ENCODE results near the gene RRP1.

The RRP1 gene

DNA sequence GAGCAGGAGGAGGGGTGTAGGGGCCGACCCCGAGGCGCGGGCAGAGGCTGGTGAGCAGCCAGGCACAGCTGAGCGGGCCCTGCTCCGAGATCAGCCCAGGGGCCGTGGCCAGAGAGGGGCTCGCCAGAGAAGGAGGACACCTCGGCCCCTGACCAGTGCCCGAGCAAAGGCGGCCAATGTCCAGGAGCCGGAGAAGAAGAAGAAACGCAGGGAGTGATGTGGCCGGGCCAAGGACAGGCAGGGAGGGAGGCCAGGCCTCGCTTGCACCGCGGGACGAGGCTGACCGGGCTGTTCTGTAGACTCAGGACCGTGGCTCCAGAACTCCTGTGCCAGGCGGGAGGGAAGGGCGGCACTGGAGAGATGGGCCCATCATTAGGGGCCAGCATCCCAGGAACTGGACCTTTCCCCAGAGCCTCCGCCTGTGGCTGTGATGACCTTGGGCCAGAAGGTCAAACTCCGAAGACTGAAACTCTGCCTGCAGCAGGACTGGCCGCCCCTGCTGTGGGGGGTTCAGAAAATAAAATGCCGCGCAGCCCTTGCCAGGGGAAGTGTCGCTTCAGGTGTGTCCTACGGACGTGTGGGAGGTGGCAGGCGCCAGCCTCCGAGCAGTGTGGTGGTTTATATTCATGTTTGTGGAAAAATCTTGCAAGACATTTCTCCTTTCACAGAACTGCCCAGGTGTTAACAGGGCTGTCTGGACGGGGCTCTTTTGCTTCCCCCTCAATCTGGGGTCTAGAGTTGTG is 14.4 kb downstream of the RRP1 start:
- DNase-seq, result no peak

- no peak for DNase-seq
Measured at GRCh38 chr21:43805275-43805800, 16.0 kb downstream of the RRP1 start.

GRCh38 chr21:43806017-43806710 is 16.8 kb downstream of the RRP1 start:
- no peak for DNase-seq

- no peak for DNase-seq
Measured at GRCh38 chr21:43808367-43808766, 19.0 kb downstream of the RRP1 start.

- DNase-seq, result no peak
Measured at GRCh38 chr21:43808832-43809251, 19.5 kb downstream of the RRP1 start.

- no peak for DNase-seq
Measured at GRCh38 chr21:43809346-43809799, 20.0 kb downstream of the RRP1 start.

GRCh38 chr21:43809853-43810504 is 20.6 kb downstream of the RRP1 start:
- no peak for DNase-seq

DNA sequence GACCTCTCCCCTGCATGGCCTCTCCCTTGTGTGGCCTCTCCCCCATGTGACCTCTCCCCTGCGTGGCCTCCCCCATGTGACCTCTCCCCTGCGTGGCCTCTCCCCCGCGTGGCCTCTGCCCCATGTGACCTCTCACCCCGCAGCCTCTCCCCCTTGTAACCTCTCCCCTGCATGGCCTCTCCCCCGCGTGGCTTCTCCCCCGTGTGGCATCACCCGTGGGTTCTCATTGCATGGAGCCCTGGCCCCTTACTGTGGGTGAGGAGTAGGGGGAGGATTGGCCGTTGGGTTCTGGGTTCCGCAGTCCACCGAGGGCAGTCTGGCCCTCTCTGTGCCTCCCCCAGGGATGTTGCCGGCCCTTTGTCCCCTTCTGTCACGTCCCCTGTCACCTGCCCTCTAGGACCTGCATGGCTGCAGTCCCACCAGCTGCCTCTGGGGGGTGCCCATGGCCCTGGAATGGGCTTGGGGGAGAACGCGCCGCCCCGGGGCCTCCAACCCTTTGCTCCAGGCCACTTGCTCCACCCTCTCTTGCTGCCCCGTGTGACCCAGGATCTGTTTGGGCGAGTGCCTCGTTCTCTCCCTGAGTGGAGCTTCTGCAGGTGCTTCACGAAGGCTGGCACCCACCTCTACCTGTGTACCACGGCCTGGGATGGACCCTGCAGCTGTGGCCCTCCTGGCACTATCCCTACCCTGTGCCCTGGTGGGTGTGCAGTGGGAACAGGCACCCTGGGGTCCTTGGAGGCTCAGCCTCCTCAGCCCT is 21.3 kb downstream of the RRP1 start:
- DNase-seq, result peak; percentile 61

DNA sequence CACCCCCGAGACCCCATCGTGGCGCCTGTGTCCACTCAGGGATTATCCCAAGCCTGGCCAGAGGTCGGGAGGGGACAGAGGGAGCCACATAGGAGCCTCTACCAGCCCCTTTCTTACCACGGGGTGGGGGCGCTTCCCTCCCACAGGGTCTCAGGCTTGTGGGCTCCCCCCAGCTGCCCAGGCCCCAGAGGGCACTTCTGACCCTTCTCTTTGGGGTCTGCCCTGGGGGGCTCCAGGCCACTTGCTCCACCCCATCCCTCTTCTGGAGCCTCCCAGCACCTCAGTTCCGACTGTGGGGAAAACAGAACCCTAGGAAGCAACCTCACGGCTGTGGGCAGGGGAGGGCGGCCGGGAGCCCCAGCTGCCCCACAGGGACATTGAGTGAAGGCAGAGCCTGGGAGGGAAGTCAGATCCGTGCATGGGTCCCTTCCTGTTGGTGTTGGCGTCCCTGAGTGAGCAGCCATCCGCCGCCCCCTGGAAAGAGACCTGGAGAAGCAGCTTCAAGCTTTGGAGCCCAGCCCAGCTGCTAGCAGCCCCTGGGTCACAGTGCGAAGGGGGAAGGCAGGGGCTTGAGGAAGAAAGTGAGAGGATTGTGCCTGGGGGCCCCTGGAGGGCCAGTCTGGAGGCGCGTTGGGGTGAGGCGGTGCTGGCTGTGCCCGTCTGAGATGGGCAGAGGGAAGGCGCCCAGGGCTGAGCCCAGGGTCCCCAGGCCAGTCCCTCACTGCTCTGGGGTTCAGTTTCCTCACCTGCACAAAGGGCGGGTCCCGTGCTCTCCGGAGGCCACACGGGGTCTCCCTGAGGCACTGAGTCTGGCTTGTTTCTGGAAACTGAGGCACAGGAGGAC is 22.1 kb downstream of the RRP1 start:
- no peak for DNase-seq

DNA sequence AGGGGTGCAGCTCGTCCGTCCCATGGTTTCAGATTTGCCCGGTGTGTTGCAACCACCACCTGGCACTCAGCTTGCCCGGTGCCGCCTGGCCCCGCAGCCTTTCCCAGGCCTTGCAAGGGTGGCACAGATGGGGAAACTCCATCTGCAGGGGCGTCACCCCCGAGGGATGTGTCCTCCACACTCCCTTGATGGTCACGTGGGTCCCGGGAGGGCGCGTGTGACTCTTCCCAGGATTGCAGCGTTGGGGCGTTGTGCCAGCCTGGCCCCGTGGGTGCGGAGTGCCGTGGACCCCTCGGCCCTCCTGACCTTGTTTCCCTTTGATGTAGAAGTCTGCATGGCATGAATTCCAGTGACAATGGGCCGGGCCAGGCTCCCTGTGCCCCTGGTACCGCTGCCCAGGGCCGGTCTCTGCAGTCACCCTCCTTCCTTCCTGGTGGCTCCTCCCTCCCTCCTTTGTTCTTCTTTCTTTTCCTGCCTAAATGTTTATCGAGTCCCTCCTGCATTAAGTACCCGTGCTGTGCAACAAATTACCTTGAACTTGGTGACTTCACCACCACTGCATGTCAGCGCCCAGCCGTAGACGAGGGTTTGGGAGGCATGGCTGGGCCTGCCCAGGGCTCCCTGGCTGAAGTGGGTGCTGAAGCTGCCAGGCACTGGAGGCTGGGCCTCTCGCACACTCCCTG is 22.9 kb downstream of the RRP1 start:
- no peak for DNase-seq

DNA sequence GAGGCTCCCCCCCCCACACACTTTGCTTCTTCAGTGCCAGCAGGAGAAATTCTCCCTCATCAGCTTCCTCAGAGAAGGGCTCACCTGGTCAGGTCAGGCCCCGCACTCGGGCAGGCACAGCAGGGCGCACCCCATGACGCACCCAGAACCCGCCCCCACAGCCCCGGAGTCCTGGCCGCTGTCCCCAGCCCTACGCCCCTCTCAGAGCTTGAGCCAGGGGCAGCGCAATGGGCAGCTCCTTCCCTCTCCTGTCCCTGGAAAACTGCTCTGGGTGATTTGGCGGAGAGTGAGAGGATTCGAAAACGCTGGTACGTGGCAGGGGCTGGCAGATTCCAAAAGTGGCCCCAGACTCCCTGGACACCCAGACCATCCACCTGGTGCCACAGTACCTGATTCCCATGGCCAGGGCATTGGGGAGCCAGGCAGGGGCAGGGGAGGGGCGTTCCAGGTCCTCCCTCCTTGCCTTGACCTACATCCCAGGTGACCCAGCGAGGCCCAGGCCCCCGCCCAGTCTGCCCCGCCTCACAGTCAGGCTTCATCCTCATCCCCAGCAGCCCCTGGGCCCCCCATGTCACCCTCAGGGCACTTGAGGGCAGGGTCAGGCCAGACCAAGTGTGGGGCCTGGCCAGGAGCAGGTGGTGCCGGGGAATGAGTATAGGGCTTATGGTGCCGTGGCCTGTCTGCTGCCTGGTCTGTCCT is 23.7 kb downstream of the RRP1 start:
- DNase-seq, result no peak

- DNase-seq, result no peak
Measured at GRCh38 chr21:43813656-43813980, 24.2 kb downstream of the RRP1 start.

GRCh38 chr21:43814215-43815106 is 25.1 kb downstream of the RRP1 start:
- no peak for DNase-seq

DNA sequence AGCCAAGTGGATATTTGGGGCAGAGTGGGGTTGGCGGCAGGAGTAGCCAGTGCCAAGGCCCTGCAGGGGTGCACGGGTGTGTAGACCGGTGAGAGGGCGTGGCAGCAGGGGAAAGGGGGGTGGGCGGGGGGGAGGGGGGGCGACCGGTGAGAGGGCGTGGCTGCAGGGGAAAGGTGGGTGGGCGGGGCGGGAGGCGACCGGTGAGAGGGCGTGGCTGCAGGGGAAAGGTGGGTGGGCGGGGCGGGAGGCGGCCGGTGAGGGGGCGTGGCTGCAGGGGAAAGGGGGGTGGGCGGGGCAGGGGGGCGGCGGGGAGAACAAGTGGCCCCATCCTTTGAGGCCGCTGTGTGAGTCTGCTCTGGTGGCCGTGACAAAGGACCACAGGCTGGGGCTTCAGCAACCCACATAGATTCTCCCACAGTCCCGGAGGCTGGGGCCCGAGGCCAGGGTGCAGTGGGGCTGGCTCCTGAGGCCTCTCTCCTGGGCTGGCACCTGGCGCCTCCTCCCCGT is 25.8 kb downstream of the RRP1 start:
- DNase-seq, result no peak

- no peak for DNase-seq
Measured at GRCh38 chr21:43815991-43816390, 26.6 kb downstream of the RRP1 start.

DNA sequence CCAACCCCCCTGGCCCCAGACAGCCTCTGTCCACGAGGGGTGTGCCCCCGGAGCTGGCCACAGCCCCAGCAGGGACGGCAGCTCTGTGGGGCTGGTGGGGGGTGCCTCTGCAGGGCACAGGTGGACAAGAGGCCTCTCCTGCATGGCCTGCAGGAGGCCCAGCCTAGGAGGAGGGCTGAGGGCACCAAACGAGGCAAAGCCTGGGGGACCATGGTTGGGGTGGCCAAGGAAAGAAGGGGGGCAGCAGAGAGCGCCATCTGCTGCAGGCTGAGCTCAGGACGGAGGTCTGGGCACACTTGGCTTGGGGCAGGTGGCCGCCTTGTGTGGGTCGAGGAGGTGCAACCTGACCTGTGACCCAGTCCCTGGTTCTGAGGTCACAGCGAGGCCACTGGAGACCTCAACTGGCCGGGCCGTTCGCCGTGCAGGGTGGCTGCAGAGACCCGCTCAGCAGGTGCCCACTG is 27.3 kb downstream of the RRP1 start:
- DNase-seq, result no peak

DNA sequence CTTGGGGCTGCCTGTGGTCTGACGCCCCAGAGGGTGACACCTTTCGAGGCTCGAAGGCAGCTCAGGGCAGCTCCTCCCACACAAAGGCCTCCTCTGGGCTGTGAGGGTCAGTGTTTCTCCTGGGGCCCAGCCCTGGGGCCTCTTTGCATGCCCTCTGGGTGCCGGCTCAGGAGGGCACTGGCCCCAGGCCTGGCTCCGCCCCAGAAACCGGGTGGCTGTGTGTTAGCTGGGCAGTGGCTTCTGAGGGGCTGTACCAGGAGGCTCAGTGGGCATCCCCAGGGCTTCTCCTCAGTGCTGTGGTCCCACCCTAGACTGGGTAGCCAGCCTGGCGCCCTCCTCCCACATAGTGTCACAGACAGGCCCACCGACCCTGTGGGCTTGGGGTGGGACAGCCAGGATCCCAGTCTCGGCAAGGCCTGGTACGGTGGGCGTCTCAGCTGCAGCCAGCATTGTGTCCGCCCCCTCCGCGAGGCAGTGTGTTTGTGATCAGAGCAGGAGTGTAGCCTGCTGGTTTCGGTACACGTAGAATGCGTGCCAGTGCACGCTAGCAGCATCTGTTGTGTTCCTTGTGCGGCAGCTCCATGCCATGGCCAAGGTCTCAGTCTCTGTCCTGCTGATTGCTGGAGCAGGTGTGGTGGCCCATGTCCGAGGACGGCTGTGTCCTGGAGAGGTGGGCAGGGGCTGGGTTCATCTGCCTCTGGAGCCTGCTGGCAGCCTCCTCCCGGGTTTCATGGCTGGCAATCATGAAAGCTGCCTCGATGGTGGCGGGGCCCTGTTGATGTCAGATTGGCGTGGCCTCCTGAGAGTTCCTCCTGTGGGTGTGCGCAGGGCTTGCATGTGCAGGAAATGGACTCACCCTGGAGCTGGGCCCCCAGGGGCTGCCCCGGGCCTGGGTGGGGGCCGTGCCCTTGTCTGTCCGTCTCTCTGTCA is 28.0 kb downstream of the RRP1 start:
- DNase-seq, result no peak

GRCh38 chr21:43818685-43819084 is 29.3 kb downstream of the RRP1 start:
- no peak for DNase-seq
